Hematopoietic multipotent progenitor cell treated with erythropoietin and hydrocortisone succinate and interleukin-3 and kit ligand, for 17 days (in vitro differentiated cells): Measurements from ENCODE around the gene GPER1.
"Not testable (repeated sequence)": the region's sequence is repeated elsewhere in the genome, so short reads cannot be mapped to it uniquely, and the experiment has no call there.

Source experiments
- DNase-seq: peaks from one replicate; pipeline ENCODE4 v3.0.0-alpha.2; 2015; ENCODE audit warnings: low spot score

GPER1 gene

GRCh38 chr7:1121476-1121875 is 33.6 kb downstream of the GPER1 start:
- no peak for DNase-seq

- DNase-seq: no peak
Observed at GRCh38 chr7:1121886-1122831, 34.2 kb downstream of the GPER1 start.

GRCh38 chr7:1122832-1123501 is 35.1 kb downstream of the GPER1 start:
- DNase-seq: no peak

- no peak for DNase-seq
Observed at GRCh38 chr7:1123715-1124114, 35.8 kb downstream of the GPER1 start.

- no peak for DNase-seq
Observed at GRCh38 chr7:1124164-1124563, 36.3 kb downstream of the GPER1 start.

- DNase-seq: no peak
Observed at GRCh38 chr7:1124816-1125602, 37.1 kb downstream of the GPER1 start.

- DNase-seq: no peak
Observed at GRCh38 chr7:1125603-1125969, 37.7 kb downstream of the GPER1 start.

GRCh38 chr7:1127001-1127400 is 39.1 kb downstream of the GPER1 start:
- DNase-seq: no peak

GRCh38 chr7:1129431-1129830 is 41.5 kb downstream of the GPER1 start:
- DNase-seq: no peak

GRCh38 chr7:1130021-1130990 is 42.4 kb downstream of the GPER1 start:
- DNase-seq: no peak

GRCh38 chr7:1131471-1132265 is 43.8 kb downstream of the GPER1 start:
- DNase-seq: no peak

- no peak for DNase-seq
Observed at GRCh38 chr7:1134951-1135350, 47.0 kb downstream of the GPER1 start.

GRCh38 chr7:1136841-1137516 is 49.1 kb downstream of the GPER1 start:
- no peak for DNase-seq

- no peak for DNase-seq
Observed at GRCh38 chr7:1137517-1138167, 49.7 kb downstream of the GPER1 start.

- no peak for DNase-seq
Observed at GRCh38 chr7:1140476-1141104, 52.7 kb downstream of the GPER1 start.

- DNase-seq: no peak
Observed at GRCh38 chr7:1141651-1142050, 53.7 kb downstream of the GPER1 start.

GRCh38 chr7:1142051-1142635 is 54.2 kb downstream of the GPER1 start:
- no peak for DNase-seq

- not testable (repeated sequence) for DNase-seq
Observed at GRCh38 chr7:1143031-1143430, 55.1 kb downstream of the GPER1 start.
